ENCODE measurements around the gene P3H3.
"Not testable (repeated sequence)": the region's sequence is repeated elsewhere in the genome, so short reads cannot be mapped to it uniquely, and the experiment has no call there.

Gene P3H3

DNA sequence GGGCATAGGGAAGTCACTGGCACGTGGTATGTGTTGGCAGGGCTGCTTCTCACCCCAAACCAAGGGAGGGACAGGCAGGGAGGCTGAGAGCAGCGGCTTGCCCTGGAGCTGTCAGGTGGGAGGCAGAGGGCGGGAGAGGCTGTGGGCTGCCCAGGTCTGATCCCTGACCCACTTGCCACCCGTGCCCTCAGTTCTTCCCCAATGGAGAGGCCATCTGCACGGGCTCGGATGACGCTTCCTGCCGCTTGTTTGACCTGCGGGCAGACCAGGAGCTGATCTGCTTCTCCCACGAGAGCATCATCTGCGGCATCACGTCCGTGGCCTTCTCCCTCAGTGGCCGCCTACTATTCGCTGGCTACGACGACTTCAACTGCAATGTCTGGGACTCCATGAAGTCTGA, 17.2 kb downstream of the P3H3 start:
- no peak for DNase-seq

DNA sequence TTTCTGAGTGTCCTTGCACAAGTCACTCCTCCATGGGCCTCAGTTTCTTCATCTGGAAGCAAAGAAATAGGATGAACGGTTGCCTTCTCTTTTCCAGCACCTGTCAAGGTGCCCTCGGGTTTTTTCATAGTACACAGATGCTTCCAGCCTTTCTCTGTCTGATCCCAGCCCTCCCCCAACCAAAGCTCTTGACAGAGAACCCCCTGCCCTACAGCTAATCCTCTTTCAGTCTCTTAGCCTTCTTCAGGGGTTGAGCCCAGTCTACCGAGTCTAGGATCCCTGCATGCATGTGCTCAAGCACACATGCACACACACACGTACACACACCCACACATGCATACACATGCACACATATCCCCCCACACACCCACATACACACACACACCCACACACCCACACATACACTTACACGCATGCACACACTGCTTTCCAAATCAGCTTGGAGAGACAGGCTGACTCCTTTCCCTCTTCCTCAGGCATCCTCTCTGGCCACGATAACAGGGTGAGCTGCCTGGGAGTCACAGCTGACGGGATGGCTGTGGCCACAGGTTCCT, 18.2 kb downstream of the P3H3 start:
- DNase-seq, result no peak

DNA sequence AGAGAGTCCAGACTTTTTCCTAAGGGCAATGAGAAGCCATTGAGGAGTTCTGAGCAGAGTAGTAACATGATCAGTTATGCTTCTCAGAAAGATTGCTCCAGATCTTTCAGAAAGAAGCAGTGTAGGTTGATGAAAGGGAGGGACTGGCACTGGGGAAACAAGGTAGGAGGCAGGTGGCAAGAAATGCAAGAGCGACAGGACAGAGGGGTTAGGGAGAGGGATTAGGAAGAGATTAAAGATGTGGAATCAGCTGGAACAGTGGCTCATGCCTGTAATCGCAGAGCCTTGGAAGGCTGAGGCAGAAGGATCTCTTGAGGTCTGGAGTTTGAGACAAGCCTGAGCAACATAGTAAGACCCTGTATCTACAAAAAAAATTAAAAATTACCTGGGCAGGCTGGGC, 19.5 kb downstream of the P3H3 start:
- no peak for DNase-seq

DNA sequence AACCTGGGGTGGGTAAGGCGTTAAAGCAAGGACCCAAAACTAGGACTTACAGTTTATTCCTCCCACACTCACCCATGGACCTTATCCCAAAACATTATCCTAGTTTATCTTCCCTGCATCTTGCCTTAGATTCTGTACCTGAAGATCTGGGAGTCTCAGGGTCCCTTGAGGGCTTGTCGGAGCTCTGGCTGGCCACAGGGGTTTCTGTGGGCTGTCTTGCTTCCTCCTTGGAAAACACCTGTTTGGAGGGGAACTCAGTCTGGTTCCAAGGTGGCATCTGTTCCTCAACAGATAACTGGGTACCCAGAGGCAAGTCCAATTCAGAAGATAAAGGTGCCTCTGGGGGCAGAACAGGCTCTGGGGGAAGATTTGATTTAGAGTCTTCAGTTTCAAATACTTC, 21.2 kb downstream of the P3H3 start:
- no peak for DNase-seq

DNA sequence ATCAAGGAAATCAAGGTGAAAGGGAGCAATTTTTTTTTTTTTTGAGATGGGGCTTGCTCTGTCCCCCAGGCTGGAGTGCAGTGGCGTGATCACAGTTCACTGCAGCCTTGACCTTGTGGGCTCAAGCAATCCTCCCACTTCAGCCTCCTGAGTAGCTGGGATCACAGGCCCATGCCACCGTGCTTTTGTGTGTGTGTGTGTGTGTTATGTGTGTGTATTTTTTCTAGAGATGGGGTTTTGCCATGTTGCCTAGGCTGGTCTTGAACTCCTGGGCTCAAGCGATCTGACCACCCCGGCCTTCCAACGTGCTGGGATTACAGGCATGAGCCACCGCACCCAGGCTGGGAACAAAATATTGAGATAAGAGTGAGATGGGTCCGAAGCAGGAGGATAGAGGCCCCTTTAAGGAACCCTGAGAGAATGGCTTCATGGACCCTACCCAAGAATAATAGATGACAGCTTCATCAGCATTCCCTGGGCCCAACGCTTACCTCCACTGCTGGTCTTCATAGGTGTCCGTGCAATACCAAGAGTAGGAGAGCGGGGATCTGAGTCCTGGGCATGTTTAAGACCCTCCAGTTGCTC, 21.9 kb downstream of the P3H3 start:
- DNase-seq, result no peak

DNA sequence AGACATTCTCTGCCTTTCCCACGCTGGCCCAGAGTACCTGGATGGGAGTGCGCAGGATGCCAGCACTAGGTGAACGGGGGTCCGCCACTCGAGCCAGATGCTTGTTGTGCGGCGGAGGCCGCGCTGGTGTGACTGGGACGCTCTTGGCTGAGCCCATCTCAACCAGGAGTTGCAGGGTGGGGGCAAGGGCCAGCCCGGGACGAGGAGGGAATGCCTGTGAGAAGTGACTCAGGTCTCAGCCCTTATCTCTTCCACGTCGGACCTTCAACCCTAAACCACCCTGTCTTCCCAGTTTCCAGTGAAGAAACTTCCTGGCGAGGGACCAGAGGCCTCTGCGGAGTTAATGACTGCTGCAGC, 22.6 kb downstream of the P3H3 start:
- DNase-seq, result no peak

DNA sequence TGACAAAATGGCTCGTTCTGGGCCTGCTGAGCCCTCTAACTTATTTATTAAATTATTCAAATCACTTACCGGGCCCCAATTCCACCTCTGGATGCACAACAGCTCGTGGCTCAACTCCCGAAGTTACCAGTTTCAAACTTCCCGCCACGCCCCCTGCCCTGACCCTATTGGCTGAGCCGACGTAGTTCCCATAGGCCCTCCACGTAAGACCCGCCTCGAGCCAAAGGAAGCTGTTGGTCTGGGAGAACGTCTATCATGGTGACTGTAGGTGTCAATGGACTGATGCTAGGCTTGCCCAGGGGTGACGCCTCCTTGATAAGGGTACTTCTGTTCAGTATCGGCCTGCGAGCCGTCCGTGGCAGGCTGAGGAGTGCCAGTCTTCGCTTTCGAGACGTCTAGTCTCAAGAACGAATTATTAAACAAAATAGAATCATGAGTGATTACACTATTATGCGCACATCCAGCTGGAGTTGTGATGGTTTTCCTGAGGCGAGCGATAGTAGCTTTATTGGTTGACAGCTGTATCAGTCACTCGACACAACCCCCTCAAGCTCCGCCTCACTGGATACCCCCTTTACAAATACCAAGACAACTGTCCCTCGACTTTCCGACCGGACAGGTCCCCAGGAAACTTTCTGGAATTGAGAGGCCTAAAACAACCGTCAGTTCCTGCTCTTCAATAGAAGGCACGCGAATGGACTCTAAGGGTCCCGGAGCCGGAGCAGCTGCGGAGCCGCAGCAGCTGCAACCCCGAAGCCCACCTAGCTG, 23.1 kb downstream of the P3H3 start, which contains the start of gene CDCA3:
CDCA3 (minus strand) TSS at position 134 of the 768 bp plus-strand sequence. CDS start 334 bp downstream, outside the sequence.
- peak; percentile 99 for DNase-seq

GRCh38 chr12:6851921-6852650, 23.9 kb downstream of the P3H3 start, which contains the start of gene USP5:
Gene USP5 (plus strand): TSS chr12:6852150. CDS start chr12:6852180, 30 bp downstream.
- DNase-seq, result peak; percentile 100

GRCh38 chr12:6852651-6853354, 24.6 kb downstream of the P3H3 start:
- peak; percentile 57 for DNase-seq

- no peak for DNase-seq
Measured at GRCh38 chr12:6853626-6854025, 25.4 kb downstream of the P3H3 start.

DNA sequence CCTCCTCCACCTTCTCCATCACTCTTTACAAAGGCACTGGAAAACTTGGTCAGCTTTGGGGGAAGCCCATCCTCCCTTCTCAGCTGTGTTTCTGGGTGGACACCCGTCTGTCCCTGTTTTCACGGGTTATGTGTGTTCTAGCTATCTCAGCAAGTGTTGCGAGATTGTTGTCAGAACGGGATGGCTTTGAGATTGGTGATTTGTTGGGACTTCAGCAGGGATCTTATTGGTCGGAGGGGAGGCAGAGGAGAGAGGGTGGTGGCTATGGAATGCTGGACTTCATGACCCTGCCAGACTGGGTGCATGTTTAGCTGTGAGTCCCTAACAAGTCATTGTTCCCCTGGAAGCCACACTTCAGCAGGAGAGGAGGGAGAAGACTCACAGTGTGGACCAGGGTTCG, 25.8 kb downstream of the P3H3 start:
- DNase-seq, result no peak

GRCh38 chr12:6855322-6855721, 27.1 kb downstream of the P3H3 start:
- DNase-seq, result no peak

DNA sequence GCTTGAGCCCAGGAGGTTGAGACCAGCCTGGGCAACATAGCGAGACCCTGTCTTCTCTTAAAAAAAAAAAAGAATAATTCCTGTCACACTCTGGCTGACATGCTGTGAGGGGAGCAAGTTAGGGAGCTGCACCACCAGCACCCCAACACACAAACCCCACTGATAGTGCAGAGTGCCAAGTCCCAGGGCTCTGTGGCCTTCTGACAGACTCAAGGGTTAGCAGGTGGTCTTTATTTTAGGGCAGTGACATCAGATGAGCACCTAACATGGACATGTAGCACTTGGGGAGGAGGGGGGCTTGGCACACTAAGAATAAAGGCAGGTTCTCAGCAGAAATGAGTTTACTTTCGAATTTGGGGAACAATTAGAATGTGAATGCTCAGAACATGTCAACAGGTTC, 30.6 kb downstream of the P3H3 start:
- no peak for DNase-seq

DNA sequence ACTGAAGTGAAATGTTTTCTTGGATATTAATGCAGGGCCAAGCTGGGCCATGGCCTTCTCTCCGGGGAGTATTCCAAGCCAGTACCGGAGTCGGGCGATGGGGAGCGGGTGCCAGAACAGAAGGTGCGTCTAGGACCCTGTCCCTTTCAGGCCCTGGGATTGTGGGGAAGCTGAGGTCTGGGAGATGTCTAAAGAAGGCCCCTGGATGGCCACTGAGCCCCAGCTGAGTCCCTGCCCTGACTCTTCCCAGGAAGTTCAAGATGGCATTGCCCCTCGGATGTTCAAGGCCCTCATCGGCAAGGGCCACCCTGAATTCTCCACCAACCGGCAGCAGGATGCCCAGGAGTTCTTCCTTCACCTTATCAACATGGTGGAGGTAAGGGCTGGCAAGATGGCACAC, 31.9 kb downstream of the P3H3 start:
- DNase-seq, result no peak

DNA sequence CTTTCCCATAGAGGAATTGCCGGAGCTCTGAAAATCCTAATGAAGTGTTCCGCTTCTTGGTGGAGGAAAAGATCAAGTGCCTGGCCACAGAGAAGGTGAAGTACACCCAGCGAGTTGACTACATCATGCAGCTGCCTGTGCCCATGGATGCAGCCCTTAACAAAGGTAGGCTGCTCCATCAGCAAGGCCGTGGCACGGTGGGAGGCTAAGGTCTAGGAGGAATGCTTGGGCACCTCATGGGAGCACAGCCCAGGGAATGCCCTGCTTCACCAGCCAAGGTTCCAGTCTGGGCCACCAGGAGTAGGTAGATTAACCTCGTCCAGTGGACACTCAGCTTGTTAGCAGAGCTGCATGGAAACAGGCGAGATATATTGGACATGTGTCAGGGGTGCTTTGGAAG, 32.7 kb downstream of the P3H3 start:
- no peak for DNase-seq

GRCh38 chr12:6861391-6861790, 33.2 kb downstream of the P3H3 start:
- no peak for DNase-seq

DNA sequence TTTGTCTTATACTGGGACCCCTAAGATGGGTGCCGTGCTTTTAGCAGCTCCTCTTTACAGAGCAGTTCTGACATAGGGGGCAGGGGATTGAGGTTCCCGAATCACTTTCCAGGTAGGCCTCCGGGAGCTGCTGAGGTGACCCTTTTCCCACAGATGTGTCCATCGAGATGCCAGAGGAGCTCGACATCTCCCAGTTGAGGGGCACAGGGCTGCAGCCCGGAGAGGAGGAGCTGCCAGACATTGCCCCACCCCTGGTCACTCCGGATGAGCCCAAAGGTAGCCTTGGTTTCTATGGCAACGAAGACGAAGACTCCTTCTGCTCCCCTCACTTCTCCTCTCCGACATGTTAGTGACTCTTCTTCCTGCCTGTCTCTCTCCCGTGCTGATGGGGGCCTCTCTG, 34.8 kb downstream of the P3H3 start:
- DNase-seq, result no peak

DNA sequence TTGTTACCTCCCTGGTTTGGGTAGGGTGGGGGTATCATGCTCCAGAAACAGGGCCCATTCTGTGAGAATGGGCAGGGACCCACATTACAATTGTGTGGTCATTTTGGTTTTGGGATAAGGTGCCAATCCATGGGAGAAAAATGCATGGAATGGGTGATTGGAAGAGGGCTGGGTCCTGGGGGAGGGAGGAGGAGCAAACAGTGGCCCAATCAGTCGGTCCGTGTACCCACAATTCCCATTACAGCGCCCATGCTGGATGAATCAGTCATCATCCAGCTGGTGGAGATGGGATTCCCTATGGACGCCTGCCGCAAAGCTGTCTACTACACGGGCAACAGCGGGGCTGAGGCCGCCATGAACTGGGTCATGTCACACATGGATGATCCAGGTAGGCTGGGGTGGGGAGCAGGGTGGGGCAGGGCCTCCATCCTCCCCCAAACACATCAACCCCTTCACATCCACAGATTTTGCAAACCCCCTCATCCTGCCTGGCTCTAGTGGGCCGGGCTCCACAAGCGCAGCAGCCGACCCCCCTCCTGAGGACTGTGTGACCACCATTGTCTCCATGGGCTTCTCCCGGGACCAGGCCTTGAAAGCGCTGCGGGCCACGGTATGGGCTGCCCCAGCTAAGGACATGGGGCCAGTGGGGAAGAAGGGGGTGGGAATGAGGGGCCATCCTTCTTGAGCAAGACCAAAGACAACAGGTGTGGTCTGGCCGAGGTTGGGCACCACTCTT, 35.5 kb downstream of the P3H3 start:
- no peak for DNase-seq

GRCh38 chr12:6865307-6865706, 37.1 kb downstream of the P3H3 start:
- not testable (repeated sequence) for DNase-seq

- DNase-seq, result no peak
Measured at GRCh38 chr12:6866163-6866919, 38.1 kb downstream of the P3H3 start.

- no peak for DNase-seq
Measured at GRCh38 chr12:6866920-6867412, 38.8 kb downstream of the P3H3 start.

Data from NCI-H345 (cell line).